Measurements from ENCODE around the gene ATP2A3.
A peak's percentile ranks its signal among the peaks of the same experiment; 100 is the strongest.

ATP2A3 gene

GRCh38 chr17:3910420-3911270 is 53.6 kb downstream of the ATP2A3 start:
- DNase-seq (ENCODE audit: low read depth) = no peak

GRCh38 chr17:3909257-3909656 is 55.0 kb downstream of the ATP2A3 start:
- DNase-seq (ENCODE audit: low read depth) = no peak

- no peak for DNase-seq (ENCODE audit: low read depth)
Observed at GRCh38 chr17:3907483-3908216, 56.6 kb downstream of the ATP2A3 start.

- DNase-seq (ENCODE audit: low read depth) = no peak
Observed at GRCh38 chr17:3906881-3907280, 57.4 kb downstream of the ATP2A3 start.

- DNase-seq (ENCODE audit: low read depth) = no peak
Observed at GRCh38 chr17:3905017-3905520, 59.2 kb downstream of the ATP2A3 start.

GRCh38 chr17:3904501-3904900 is 59.7 kb downstream of the ATP2A3 start:
- DNase-seq (ENCODE audit: low read depth) = no peak

GRCh38 chr17:3903881-3904290 is 60.4 kb downstream of the ATP2A3 start:
- DNase-seq (ENCODE audit: low read depth) = no peak

GRCh38 chr17:3903051-3903825 is 61.0 kb downstream of the ATP2A3 start:
- DNase-seq (ENCODE audit: low read depth) = no peak

- DNase-seq (ENCODE audit: low read depth) = no peak
Observed at GRCh38 chr17:3900646-3901045, 63.6 kb downstream of the ATP2A3 start.

GRCh38 chr17:3897731-3898130 is 66.5 kb downstream of the ATP2A3 start:
- no peak for DNase-seq (ENCODE audit: low read depth)

GRCh38 chr17:3896968-3897235 is 67.3 kb downstream of the ATP2A3 start:
- DNase-seq (ENCODE audit: low read depth) = no peak

GRCh38 chr17:3896108-3896967 is 67.9 kb downstream of the ATP2A3 start:
- no peak for DNase-seq (ENCODE audit: low read depth)

GRCh38 chr17:3895354-3895753 is 68.9 kb downstream of the ATP2A3 start:
- DNase-seq (ENCODE audit: low read depth) = no peak

- no peak for DNase-seq (ENCODE audit: low read depth)
Observed at GRCh38 chr17:3894911-3895343, 69.3 kb downstream of the ATP2A3 start.

- no peak for DNase-seq (ENCODE audit: low read depth)
Observed at GRCh38 chr17:3894188-3894587, 70.0 kb downstream of the ATP2A3 start.

GRCh38 chr17:3893720-3894116 is 70.5 kb downstream of the ATP2A3 start:
- DNase-seq (ENCODE audit: low read depth) = no peak

GRCh38 chr17:3893003-3893719 is 71.1 kb downstream of the ATP2A3 start, which contains the start of gene CAMKK1:
Gene CAMKK1 (minus strand): TSS chr17:3893053. CDS start chr17:3885687, 7,366 bp downstream.
- peak; percentile 79 for DNase-seq (ENCODE audit: low read depth)

GRCh38 chr17:3892095-3892998 is 71.9 kb downstream of the ATP2A3 start:
- DNase-seq (ENCODE audit: low read depth) = peak; percentile 80

GRCh38 chr17:3891626-3892094 is 72.6 kb downstream of the ATP2A3 start:
- no peak for DNase-seq (ENCODE audit: low read depth)

- DNase-seq (ENCODE audit: low read depth) = no peak
Observed at GRCh38 chr17:3890878-3891219, 73.4 kb downstream of the ATP2A3 start.

All from stimulated activated CD4-positive, alpha-beta T cell treated with anti-CD3 and anti-CD28 coated beads, Interleukin-2, amount 100 ng/mL, for 4 hours (primary cell).